ENCODE data around the gene PLA2G10. TPM values are rescaled to one million over a fixed set of nuclear protein-coding genes. Genes with fewer than 3 reads are reported as not detected.

Gene PLA2G10
- total RNA-seq, 2 donors from 2014 or later, result 1.5 TPM; not detected in 1

GRCh38 chr16:14628806-14629611 is 65.1 kb downstream of the PLA2G10 start:
- DNase-seq (ENCODE audit: low spot score), result no peak
- Histone ChIP-seq H3K4me1 (replicated peaks) (no peaks in the 10 kb centered on the region), H3K36me3 (no peaks in the 10 kb centered on the region), H3K27me3 (replicated peaks; ENCODE audit: insufficient read depth) (no peaks in the 10 kb centered on the region), H3K27ac (peak overlapping the region; percentile 79 to 83), H3K9me3 (no peaks in the 10 kb centered on the region), H3K4me3 (peak overlapping the region; percentile 76)
- intact Hi-C loops (cut with DNase I), result no loop called here
- TF ChIP-seq POLR2A (IDR thresholded peaks at IDR 0.05) (no peak), CTCF (IDR thresholded peaks at IDR 0.05) (no peak), POLR2AphosphoS5 (IDR thresholded peaks at IDR 0.05) (no peak)
- 53% methylated on average over 12 of the region's 12 CpGs for WGBS

GRCh38 chr16:14627078-14627477 is 67.0 kb downstream of the PLA2G10 start:
- H3K27ac ChIP-seq, result no peak overlapping the region
- H3K27me3 ChIP-seq (replicated peaks; ENCODE audit: insufficient read depth), result no peaks in the 10 kb centered on the region
- H3K4me3 ChIP-seq, result no peak overlapping the region
- TF ChIP-seq POLR2AphosphoS5 (IDR thresholded peaks at IDR 0.05), result no peak
- WGBS, result 92% methylated on average over 4 of the region's 4 CpGs
- no peak for DNase-seq (ENCODE audit: low spot score)
- H3K4me1 ChIP-seq (replicated peaks), result no peaks in the 10 kb centered on the region
- H3K9me3 ChIP-seq, result no peaks in the 10 kb centered on the region
- H3K36me3 ChIP-seq, result no peaks in the 10 kb centered on the region
- intact Hi-C loops (cut with DNase I), result no loop called here

Small RNA genes within 50 kb of the gene (small RNA-seq; reads per million reads assigned to genes)
- gene RNU7-125P, result 0 reads per million in 2 donors

Other genes starting within 250 kb of the PLA2G10 start
- gene PARN, start 64.0 kb downstream of the PLA2G10 start, total RNA-seq, result 10 to 100 TPM; 22.4 to 51.2 TPM
- gene BFAR, start 61.4 kb downstream of the PLA2G10 start, total RNA-seq, result 10 to 100 TPM; 30.3 to 67.9 TPM
- 1 to 10 TPM in 1 of 2 donors, under 1 TPM in 1; 0.80 to 2.2 TPM for gene NPIPA3, start 9.1 kb upstream of the PLA2G10 start, total RNA-seq
- gene NPIPA2, start 48.2 kb upstream of the PLA2G10 start, total RNA-seq, result 1 to 10 TPM in 1 of 2 donors, under 1 TPM in 1; 0.80 to 1.4 TPM
- gene NOMO1, start 139.4 kb upstream of the PLA2G10 start, total RNA-seq, result 10 to 100 TPM; 34.4 to 69.7 TPM
- 100 to 1,000 TPM in 1 of 2 donors, 10 to 100 TPM in 1; 36.1 to 133 TPM for gene NPIPA1, start 243.1 kb upstream of the PLA2G10 start, total RNA-seq